HCT116 (cell line): ENCODE data around the gene JCAD.

Source experiments
- CBX3 ChIP-seq: IDR thresholded peaks from 2 replicates; pipeline ENCODE4 v1.6.1; 2012; ENCODE audit warnings: low read depth
- CEBPB ChIP-seq: IDR thresholded peaks from 2 replicates; pipeline ENCODE4 v1.6.1; 2012; ENCODE audit warnings: low read depth
- CTCF ChIP-seq, 3 experiments: fragments of 200-600 bp in 1 of 3; sonication (generic) in 1 of 3; IDR thresholded peaks in 2 of 3; conservative IDR thresholded peaks in 1 of 3; 2 replicates each; pipeline ENCODE4 v1.5.1; 2012 to 2017; ENCODE audit warnings: low read depth in 2 of 3, low read length in 2 of 3, antibody characterized with exemption in 1 of 3, borderline replicate concordance in 1 of 3, control low read depth in 1 of 3, mild to moderate bottlenecking in 1 of 3, mixed read lengths in 1 of 3, mixed run types in 1 of 3, moderate library complexity in 1 of 3; ENCODE audit not compliant: insufficient read depth in 1 of 3
- EGR1 ChIP-seq: IDR thresholded peaks from 2 replicates; pipeline ENCODE4 v1.6.1; 2012; ENCODE audit warnings: low read depth
- MAX ChIP-seq: IDR thresholded peaks from 2 replicates; pipeline ENCODE4 v1.6.1; 2012
- POLR2A ChIP-seq: IDR thresholded peaks from 2 replicates; pipeline ENCODE4 v1.7.0; 2011; ENCODE audit warnings: borderline replicate concordance; ENCODE audit not compliant: insufficient read depth, insufficient read length; ENCODE audit errors: extremely low read depth
- POLR2AphosphoS5 ChIP-seq: IDR thresholded peaks from 2 replicates; pipeline ENCODE4 v1.6.1; 2011; ENCODE audit warnings: mild to moderate bottlenecking, low read depth, low read length, moderate library complexity
- RAD21 ChIP-seq: IDR thresholded peaks from 2 replicates; pipeline ENCODE4 v1.6.1; 2012; ENCODE audit warnings: low read depth, mild to moderate bottlenecking
- REST ChIP-seq: IDR thresholded peaks from 2 replicates; pipeline ENCODE4 v1.6.1; 2012; ENCODE audit warnings: low read depth
- SIN3A ChIP-seq: IDR thresholded peaks from 2 replicates; pipeline ENCODE4 v1.6.1; 2012; ENCODE audit warnings: low read depth
- YY1 ChIP-seq: IDR thresholded peaks from 2 replicates; pipeline ENCODE4 v1.6.1; 2011; ENCODE audit warnings: low read length, low read depth, moderate library complexity, mild to moderate bottlenecking; ENCODE audit not compliant: insufficient replicate concordance; ENCODE audit errors: extremely low read depth

GRCh38 chr10:29974773-29975172, 84.6 kb downstream of the JCAD start:
- TF ChIP-seq POLR2A (no peak), CTCF (IDR thresholded peaks at IDR 0.05 in 2 of 3, conservative IDR thresholded peaks at IDR 0.05 in 1 of 3; ENCODE audit: borderline replicate concordance in 1 of 3, insufficient read depth in 1 of 3, low read depth in 2 of 3, low read length in 2 of 3) (no peak), YY1 (no peak), REST (no peak), POLR2AphosphoS5 (no peak), MAX (no peak), RAD21 (no peak), CEBPB (no peak), CBX3 (no peak), EGR1 (no peak), SIN3A (no peak)
